VCaP (cell line): ENCODE results near the gene E2F6.
A peak's percentile ranks its signal among the peaks of the same experiment; 100 is the strongest.

Source experiments
- H3K27ac ChIP-seq: fragments of 450-650 bp; 2 replicates; pipeline ENCODE4 v1.5.1; 2017
- TF ChIP-seq, protein P1 (sequence below): fragments of 450-650 bp; conservative IDR thresholded peaks from 2 replicates; pipeline ENCODE4 v1.5.1; 2017; ENCODE audit warnings: mild to moderate bottlenecking, moderate library complexity

E2F6 gene

DNA sequence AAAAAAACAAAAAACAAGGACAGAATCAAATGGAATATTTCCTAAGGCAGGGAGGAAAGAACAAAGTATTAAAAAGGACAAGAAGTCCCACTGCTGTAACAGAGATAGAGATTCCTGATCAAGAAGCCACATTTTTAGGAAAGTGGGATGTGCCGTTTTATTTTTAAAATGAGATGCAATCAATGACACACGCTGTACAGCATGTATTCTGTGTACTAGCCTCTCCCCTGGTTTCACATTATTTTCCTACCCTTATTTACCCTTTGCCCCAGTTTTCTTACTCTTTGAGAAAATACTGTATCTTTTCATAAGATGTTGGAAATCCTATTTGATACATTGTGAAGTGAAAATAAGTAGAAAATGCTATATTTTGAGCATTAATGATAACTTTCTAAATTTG is 45.8 kb downstream of the E2F6 start:
- TF ChIP-seq, protein P1, sequence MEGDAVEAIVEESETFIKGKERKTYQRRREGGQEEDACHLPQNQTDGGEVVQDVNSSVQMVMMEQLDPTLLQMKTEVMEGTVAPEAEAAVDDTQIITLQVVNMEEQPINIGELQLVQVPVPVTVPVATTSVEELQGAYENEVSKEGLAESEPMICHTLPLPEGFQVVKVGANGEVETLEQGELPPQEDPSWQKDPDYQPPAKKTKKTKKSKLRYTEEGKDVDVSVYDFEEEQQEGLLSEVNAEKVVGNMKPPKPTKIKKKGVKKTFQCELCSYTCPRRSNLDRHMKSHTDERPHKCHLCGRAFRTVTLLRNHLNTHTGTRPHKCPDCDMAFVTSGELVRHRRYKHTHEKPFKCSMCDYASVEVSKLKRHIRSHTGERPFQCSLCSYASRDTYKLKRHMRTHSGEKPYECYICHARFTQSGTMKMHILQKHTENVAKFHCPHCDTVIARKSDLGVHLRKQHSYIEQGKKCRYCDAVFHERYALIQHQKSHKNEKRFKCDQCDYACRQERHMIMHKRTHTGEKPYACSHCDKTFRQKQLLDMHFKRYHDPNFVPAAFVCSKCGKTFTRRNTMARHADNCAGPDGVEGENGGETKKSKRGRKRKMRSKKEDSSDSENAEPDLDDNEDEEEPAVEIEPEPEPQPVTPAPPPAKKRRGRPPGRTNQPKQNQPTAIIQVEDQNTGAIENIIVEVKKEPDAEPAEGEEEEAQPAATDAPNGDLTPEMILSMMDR = no peak
- no peak overlapping the region for H3K27ac ChIP-seq

DNA sequence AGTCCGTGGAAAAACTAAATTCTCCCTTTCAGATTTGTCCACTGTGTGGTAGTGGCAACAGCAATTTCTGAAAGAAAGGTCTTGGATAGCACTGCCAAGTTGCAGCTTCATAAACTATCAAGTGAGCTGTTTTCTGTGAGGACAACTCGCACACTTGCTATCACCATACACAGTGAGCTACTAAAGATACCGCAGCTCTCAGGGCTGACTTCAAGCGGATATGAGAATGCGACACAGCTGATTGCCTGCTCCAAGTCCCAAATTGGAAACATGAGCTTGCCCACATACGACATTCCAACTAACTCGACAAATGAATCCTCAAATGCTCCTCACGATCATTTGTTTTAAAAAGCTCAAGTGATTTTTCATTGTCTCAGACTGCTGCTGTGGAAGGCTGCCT is 46.2 kb downstream of the E2F6 start:
- H3K27ac ChIP-seq = no peak overlapping the region
- TF ChIP-seq, protein P1 = no peak

DNA sequence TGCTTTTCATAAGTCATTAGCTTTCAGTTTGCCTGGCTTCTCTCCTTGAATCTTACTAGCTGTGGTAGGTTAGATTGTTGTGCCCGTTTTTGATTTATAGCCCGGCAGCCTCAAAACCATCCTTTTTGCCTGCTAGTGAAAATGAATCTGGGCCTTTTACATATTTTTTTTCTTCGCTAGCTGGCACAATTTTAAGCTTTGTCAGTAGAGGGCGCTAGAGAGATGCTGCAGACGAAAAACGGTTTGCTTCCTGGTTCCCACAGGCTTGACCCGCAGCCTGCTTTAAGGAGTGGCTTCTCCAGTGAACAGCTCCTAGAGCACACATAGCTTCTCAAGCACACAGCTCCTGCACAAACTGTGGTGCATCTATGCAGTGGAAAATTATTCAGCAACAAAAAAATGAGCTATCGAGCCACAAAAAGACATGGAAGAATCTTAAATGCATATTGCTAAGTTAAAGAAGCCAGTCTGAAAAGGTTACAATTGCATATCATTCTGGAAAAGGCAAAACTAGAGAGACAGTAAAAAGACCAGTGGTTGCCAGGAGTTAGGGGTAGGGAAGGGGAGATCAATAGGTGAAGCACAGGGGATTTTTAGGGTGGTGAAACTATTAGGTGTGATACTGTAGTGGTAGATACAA is 47.9 kb downstream of the E2F6 start:
- no peak overlapping the region for H3K27ac ChIP-seq
- TF ChIP-seq, protein P1 = peak; percentile 72

DNA sequence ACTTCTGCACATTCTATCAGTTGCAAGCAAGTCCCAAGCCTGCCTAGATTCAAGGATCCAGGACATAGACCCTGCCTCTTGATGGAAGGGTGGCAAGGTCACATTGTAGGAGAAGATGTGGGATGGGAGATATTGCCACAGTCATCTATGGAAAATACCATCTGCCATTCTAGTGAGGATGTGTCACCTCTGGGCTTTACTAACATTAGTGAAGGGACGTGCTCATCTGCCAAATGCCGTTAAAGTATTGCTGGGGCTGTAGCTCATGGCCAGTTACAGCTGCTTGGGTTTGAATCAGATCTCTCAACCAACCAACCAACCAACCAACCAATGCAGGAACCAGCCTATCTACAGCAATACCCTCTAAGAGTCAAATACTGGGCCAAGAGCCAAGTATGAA is 49.0 kb downstream of the E2F6 start:
- TF ChIP-seq, protein P1 = no peak
- H3K27ac ChIP-seq = no peak overlapping the region

DNA sequence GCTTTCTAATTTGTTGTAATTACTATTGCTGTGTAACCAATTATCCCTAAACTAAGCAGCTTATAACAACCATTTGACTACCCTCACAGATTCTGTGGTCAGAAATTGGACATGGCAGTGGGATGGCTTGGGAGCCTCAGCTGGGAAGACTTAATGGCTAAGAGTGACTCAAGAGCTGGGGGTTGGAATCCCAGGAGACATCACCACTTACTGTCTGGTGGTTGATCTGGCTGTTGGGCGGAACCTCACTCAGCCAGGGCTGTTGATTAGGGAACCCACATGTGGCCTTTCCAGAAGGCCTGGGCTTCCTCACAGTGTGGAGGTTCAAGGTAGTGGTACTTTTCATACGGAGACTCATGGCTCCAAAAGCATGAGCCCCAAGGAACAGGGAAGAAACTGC is 49.8 kb downstream of the E2F6 start:
- H3K27ac ChIP-seq = no peak overlapping the region
- TF ChIP-seq, protein P1 = no peak

DNA sequence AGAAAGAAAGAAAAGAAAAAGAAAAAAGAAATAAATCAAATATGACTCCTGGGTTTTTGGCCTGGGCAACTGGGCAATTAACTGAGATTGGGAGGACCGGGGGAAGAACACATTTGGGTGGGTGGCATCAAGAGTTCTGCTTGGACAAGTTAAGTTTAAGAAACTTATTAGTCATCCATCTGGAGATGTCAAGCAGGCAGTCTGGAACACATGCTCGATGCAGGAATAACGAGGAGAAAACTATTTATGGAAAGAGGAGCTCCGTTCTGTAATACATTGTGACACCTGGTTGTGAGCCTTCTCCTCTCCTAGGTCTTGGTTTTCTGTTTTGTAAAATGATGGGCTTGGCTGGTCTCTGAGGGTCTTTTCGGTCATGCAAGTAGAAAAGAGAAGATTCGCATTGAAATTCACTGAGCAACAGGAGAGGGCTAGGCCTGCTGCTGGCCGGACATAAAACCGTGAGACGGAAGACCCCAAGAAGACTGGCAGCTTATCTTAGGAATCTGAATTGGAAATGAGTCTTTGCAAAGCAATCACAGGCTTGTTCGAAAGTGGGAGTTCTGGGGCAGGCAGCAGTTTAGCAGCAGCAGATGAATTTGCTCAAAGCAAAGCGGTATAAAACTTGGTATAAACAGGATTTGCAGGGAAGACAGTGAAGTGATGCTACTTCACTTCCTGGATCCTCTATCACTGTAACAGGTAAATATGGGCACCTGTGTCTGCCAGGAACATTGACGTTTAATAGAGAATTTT is 51.4 kb downstream of the E2F6 start:
- TF ChIP-seq, protein P1 = no peak

DNA sequence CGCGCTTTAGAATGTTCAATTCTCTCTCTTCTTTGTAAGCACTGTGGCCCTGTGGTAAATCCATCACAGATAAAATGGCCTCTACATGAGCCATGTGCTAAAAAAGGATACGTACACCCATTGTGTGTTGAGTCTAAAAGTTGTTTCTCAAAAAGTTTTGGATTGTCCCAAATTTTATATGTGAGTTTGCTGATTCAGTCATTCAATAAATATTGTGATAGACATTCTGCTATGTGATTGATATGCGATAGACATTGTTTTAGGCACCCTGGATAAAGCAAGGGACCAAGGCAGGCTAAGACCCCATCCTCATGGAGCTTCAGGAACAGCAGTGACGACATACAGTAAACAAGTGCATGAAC is 53.5 kb downstream of the E2F6 start:
- no peak overlapping the region; the same call in 1 of the 2 replicates for H3K27ac ChIP-seq
- TF ChIP-seq, protein P1 = no peak

More for the DNA sequence above, 51.4 kb downstream of the E2F6 start:
- no peak overlapping the region for H3K27ac ChIP-seq
